Ovary (tissue), 3 donors: ENCODE measurements around the gene CFAP44.

ENCODE experiments used
- CTCF ChIP-seq, 3 donors: fragments of 450-650 bp in 2 of 3; fragments of 200-600 bp in 1 of 3; IDR thresholded peaks; one replicate each; pipeline versions ENCODE4 v1.5.1 to v1.8.0; 2016 to 2022; ENCODE audit warnings: antibody characterized with exemption in 3 of 3, mild to moderate bottlenecking in 1 of 3
- POLR2A ChIP-seq: fragments of 450-650 bp; IDR thresholded peaks from one replicate; pipeline ENCODE4 v1.6.1; 2017; ENCODE audit warnings: antibody characterized with exemption, mild to moderate bottlenecking, moderate library complexity
- donor health status: DM: no; HTN: no; CAD: no.

- TF ChIP-seq POLR2A (no peak), CTCF (IDR thresholded peaks at IDR 0.05) (no peak)
These were observed 36.7 kb downstream of the CFAP44 start for GRCh38 chr3:113404637-113405036.
